Left forelimb (tissue), 1 donor: Measurements from ENCODE around the gene UBTD1.
"Not testable (repeated sequence)": the region's sequence is repeated elsewhere in the genome, so short reads cannot be mapped to it uniquely, and the experiment has no call there.

Experiments used
- DNase-seq: peaks from one replicate; pipeline ENCODE4 v3.0.0-alpha.2; 2018; ENCODE audit warnings: low spot score

The UBTD1 gene

GRCh38 chr10:97538839-97539238 is 40.1 kb downstream of the UBTD1 start:
- no peak for DNase-seq

- no peak for DNase-seq
Measured at GRCh38 chr10:97539523-97540200, 40.9 kb downstream of the UBTD1 start.

- DNase-seq = no peak
Measured at GRCh38 chr10:97540669-97541500, 42.2 kb downstream of the UBTD1 start.

- peak; percentile 85 for DNase-seq
Measured at GRCh38 chr10:97542169-97543024, 43.7 kb downstream of the UBTD1 start.

GRCh38 chr10:97543025-97543546 is 44.4 kb downstream of the UBTD1 start:
- DNase-seq = no peak

- DNase-seq = no peak
Measured at GRCh38 chr10:97546456-97547270, 47.9 kb downstream of the UBTD1 start.

- DNase-seq = no peak
Measured at GRCh38 chr10:97547271-97547600, 48.5 kb downstream of the UBTD1 start.

- no peak for DNase-seq
Measured at GRCh38 chr10:97547962-97548361, 49.2 kb downstream of the UBTD1 start.

- no peak for DNase-seq
Measured at GRCh38 chr10:97548828-97549455, 50.2 kb downstream of the UBTD1 start.

- no peak for DNase-seq
Measured at GRCh38 chr10:97549587-97550322, 51.0 kb downstream of the UBTD1 start.

GRCh38 chr10:97550336-97551149 is 51.8 kb downstream of the UBTD1 start:
- DNase-seq = no peak

GRCh38 chr10:97551271-97551670 is 52.5 kb downstream of the UBTD1 start:
- no peak for DNase-seq

GRCh38 chr10:97553575-97554031 is 54.9 kb downstream of the UBTD1 start:
- DNase-seq = no peak

GRCh38 chr10:97554336-97554735 is 55.6 kb downstream of the UBTD1 start:
- DNase-seq = not testable (repeated sequence)

- not testable (repeated sequence) for DNase-seq
Measured at GRCh38 chr10:97555541-97555940, 56.8 kb downstream of the UBTD1 start.

GRCh38 chr10:97560731-97561381 is 62.1 kb downstream of the UBTD1 start:
- DNase-seq = not testable (repeated sequence)

GRCh38 chr10:97561386-97562077 is 62.8 kb downstream of the UBTD1 start:
- DNase-seq = not testable (repeated sequence)

- DNase-seq = not testable (repeated sequence)
Measured at GRCh38 chr10:97562329-97562728, 63.6 kb downstream of the UBTD1 start.
